DOHH2 (cell line): ENCODE data around the gene C1orf53.

Experiments
- CTCF ChIP-seq: fragments of 200-600 bp; sonication (generic); IDR thresholded peaks from one replicate; pipeline ENCODE4 v1.5.1; 2014; ENCODE audit warnings: antibody characterized with exemption, mild to moderate bottlenecking, low read depth, low read length; ENCODE audit not compliant: poor library complexity, severe bottlenecking
- EZH2phosphoT487 ChIP-seq: fragments of 200-600 bp; sonication (generic); IDR thresholded peaks from 2 replicates; pipeline ENCODE4 v1.6.1; 2017; ENCODE audit warnings: borderline replicate concordance, mild to moderate bottlenecking, antibody characterized with exemption, low read length, moderate library complexity, mixed read lengths

- TF ChIP-seq CTCF (no peak), EZH2phosphoT487 (no peak)
These were observed 30.6 kb downstream of the C1orf53 start for GRCh38 chr1:197933016-197933415.
